Measurements from ENCODE around the gene DNAAF8.

DNAAF8 gene

DNA sequence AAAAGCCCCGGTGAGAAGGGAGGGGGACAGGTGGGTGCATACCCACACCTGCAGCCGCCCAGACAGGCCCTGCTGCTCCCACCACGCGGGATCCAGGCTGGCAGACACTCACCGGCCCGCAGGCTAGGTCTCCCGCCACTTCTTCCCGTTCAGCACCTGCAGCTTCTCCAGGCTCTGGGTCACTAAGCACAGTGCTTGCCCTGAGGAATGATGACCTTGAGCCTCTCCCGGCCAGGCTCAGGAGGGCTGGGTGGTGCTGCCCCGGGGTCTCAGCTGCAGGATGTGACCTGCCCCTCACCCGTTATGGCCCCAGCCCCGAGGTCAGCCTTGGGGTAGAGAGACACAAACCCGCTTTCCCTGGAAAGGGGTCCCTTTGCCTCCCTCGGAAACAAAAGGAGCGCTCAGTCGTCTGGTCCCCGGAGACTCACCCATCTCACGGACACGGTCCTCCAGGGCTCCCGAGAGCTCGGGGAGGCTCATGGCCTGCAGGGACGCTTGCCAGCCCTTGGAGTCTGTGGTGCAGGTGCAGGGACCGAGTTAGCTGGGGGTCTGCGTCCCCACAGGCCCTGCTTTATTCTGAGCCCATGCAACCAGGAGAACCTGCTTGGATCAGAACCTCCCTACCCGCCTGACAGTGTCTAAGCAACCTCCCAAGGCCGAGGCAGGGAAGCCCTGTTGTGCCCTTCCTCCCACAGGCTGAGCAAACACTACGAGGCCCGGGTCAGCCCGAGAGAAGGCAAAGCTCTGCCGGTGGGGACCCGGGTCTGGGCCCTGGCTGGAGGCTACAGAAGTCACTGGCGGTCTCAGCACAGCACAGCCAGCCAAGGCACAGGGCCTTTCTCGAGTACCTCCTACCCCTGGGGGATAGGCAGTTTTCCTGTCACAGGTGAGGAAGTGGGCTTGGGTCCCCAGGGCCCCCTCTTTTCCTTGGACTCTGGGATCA lies 37.2 kb upstream of the DNAAF8 start:
- TF ChIP-seq, protein P1, sequence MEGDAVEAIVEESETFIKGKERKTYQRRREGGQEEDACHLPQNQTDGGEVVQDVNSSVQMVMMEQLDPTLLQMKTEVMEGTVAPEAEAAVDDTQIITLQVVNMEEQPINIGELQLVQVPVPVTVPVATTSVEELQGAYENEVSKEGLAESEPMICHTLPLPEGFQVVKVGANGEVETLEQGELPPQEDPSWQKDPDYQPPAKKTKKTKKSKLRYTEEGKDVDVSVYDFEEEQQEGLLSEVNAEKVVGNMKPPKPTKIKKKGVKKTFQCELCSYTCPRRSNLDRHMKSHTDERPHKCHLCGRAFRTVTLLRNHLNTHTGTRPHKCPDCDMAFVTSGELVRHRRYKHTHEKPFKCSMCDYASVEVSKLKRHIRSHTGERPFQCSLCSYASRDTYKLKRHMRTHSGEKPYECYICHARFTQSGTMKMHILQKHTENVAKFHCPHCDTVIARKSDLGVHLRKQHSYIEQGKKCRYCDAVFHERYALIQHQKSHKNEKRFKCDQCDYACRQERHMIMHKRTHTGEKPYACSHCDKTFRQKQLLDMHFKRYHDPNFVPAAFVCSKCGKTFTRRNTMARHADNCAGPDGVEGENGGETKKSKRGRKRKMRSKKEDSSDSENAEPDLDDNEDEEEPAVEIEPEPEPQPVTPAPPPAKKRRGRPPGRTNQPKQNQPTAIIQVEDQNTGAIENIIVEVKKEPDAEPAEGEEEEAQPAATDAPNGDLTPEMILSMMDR (conservative IDR thresholded peaks at IDR 0.05) = no peak
- no peak overlapping the region for H3K27ac ChIP-seq

DNA sequence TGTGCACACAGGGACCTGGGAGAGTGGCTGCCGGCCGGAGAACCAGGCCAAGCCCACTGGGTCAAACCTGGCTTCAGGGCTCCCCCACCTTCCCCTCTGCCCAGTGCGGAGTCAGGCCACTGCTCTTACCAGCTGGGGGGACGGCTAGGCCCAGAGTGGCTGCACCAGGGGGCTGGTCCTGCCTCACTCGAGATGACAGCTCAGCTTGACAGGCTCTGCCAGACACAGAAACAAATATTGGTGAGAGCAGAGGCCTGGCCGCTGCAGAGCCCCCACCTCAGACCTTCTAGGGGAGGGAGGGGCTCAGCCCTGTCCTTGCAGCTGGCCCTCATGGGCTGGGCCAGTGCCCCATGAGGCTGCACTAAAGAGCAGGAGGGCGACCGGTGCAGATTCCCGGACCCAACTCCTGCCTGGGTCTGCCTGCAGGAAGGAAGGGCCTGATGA lies 36.5 kb upstream of the DNAAF8 start:
- TF ChIP-seq, protein P1 (conservative IDR thresholded peaks at IDR 0.05) = no peak
- H3K27ac ChIP-seq = no peak overlapping the region

GRCh38 chr16:4698321-4699045 lies 35.9 kb upstream of the DNAAF8 start:
- no peak overlapping the region for H3K27ac ChIP-seq
- TF ChIP-seq, protein P1 (conservative IDR thresholded peaks at IDR 0.05) = no peak

- no peak overlapping the region for H3K27ac ChIP-seq
- TF ChIP-seq, protein P1 (conservative IDR thresholded peaks at IDR 0.05) = no peak
These were observed 35.2 kb upstream of the DNAAF8 start for GRCh38 chr16:4699046-4699556.

GRCh38 chr16:4700380-4700996 lies 33.8 kb upstream of the DNAAF8 start:
- no peak overlapping the region for H3K27ac ChIP-seq
- TF ChIP-seq, protein P1 (conservative IDR thresholded peaks at IDR 0.05) = no peak

- no peak overlapping the region for H3K27ac ChIP-seq
- TF ChIP-seq, protein P1 (conservative IDR thresholded peaks at IDR 0.05) = no peak
These were observed 33.2 kb upstream of the DNAAF8 start for GRCh38 chr16:4700997-4701743.
